ENCODE results near the gene FGFRL1.

- TF ChIP-seq CTCF (conservative IDR thresholded peaks at IDR 0.05), result no peak
- no peak for TF ChIP-seq EZH2 (IDR thresholded peaks at IDR 0.05; ENCODE audit: low read depth)
These were observed 10.8 kb downstream of the FGFRL1 start for GRCh38 chr4:1022051-1022738.
